GM12872 (cell line): ENCODE results near the gene UCHL5.

Source experiments
- TF ChIP-seq, protein P1 (sequence below): IDR thresholded peaks from 3 replicates; pipeline ENCODE4 v1.5.1; 2011; ENCODE audit warnings: low read depth, mild to moderate bottlenecking, low read length, moderate library complexity; ENCODE audit not compliant: insufficient read depth

The UCHL5 gene

DNA sequence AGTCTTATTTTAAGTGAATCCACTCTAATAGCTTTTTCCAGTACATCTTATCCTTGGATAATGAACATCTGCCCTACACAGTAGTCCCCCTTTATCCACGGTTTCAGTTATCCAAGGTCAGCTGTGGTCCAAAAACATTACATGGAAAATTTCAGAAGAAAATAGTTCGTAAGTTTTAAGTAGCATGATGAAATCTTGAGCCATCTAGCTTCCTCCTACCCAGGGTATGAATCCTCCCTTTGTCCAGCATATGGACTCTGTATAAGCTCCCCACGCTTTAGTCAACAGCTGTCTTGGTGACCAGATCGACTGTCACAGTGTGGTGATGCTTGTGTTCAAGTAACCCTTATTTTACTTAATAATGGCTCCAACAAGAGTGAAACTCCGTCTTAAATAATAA, 43.5 kb upstream of the UCHL5 start:
- TF ChIP-seq, protein P1, sequence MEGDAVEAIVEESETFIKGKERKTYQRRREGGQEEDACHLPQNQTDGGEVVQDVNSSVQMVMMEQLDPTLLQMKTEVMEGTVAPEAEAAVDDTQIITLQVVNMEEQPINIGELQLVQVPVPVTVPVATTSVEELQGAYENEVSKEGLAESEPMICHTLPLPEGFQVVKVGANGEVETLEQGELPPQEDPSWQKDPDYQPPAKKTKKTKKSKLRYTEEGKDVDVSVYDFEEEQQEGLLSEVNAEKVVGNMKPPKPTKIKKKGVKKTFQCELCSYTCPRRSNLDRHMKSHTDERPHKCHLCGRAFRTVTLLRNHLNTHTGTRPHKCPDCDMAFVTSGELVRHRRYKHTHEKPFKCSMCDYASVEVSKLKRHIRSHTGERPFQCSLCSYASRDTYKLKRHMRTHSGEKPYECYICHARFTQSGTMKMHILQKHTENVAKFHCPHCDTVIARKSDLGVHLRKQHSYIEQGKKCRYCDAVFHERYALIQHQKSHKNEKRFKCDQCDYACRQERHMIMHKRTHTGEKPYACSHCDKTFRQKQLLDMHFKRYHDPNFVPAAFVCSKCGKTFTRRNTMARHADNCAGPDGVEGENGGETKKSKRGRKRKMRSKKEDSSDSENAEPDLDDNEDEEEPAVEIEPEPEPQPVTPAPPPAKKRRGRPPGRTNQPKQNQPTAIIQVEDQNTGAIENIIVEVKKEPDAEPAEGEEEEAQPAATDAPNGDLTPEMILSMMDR = no peak

DNA sequence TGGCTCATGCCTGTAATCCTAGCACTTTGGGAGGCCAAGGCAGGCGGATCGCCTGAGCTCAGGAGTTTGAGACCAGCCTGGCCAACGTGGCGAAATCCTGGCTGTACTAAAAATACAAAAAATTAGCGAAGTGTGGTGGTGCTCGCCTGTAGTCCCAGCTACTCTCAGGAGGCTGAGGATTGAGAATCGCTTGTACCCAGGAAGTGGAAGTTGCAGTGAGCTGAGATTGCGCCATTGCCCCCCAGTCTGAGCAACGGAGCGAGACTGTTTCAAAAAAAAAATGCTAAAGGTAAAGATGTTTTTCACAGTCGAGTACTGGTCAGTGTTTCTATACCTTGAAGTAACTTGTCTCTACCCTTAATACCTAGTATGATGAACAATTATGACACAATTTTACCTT, 35.0 kb upstream of the UCHL5 start:
- TF ChIP-seq, protein P1 = no peak

DNA sequence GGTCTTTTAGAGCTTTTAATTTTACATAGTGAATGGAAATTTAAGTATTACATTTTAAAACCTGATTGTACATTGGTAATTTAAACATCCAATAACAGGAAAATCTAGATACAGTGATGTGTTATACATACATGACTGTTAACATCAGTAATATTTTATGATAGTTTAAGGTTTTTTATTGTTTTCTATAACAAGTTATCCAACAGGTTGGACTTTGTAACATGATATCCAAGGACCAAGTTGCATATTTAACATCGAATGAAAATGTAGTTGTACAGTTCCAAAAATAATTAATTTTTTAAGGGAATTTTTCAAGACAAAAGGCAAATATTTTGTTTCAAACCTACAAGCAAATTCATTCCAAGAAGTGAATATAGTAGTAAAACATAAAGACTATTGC, 31.7 kb upstream of the UCHL5 start:
- TF ChIP-seq, protein P1 = no peak

DNA sequence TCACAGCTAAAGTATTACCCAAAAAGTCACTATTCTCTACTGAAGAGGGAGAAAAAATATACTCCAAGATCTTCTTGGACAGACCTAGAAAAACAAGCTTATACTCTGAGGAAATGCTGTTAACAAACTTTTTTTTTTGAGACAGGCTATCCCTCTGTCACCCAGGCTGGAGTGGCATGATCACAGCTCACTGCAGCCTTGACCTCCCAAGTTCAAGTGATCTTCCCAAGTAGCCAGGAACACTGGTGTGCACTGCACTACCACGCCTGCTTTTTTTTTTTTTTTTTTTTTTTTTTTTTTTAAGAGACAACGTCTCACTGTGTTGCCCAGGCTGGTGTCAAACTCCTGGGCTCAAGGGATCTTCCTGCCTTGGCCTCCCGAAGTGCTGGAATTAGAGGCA, 28.7 kb upstream of the UCHL5 start:
- TF ChIP-seq, protein P1 = no peak

DNA sequence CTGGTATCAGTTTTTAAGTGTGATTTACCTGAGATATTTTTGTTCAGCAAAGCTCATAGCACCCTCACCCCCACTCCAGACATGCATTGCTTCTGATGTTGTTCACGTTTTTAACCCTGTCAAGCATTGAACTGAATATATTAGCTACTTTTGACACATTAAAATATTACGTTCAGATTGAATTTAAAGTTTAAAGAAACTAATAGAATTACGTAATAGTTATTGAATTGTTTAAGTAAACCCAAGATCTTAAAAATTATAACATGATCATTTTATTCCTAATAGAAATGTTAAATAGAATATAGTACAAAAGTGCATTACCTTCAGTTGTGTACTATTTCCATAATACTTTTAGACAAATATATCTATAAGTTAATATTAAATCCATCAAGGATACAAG, 27.2 kb upstream of the UCHL5 start:
- TF ChIP-seq, protein P1 = no peak

DNA sequence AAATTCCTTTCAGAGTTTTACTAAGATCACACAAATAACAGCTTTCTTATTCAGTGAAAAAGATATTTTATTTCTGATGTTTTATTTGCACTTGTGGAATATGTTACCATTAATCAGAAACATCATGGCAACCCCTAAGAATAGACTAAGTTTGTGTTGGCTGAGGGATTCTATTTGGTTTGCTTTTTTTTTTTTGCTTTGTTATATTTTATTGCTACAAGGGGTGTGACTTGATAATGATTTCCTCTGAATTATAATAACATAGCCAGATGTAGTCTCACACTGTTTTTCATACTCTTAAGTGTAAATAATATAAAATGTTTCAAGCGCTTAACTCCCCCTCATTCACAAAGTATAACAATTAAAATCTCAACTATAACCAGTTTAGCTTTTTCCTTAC, 26.1 kb upstream of the UCHL5 start:
- TF ChIP-seq, protein P1 = no peak

DNA sequence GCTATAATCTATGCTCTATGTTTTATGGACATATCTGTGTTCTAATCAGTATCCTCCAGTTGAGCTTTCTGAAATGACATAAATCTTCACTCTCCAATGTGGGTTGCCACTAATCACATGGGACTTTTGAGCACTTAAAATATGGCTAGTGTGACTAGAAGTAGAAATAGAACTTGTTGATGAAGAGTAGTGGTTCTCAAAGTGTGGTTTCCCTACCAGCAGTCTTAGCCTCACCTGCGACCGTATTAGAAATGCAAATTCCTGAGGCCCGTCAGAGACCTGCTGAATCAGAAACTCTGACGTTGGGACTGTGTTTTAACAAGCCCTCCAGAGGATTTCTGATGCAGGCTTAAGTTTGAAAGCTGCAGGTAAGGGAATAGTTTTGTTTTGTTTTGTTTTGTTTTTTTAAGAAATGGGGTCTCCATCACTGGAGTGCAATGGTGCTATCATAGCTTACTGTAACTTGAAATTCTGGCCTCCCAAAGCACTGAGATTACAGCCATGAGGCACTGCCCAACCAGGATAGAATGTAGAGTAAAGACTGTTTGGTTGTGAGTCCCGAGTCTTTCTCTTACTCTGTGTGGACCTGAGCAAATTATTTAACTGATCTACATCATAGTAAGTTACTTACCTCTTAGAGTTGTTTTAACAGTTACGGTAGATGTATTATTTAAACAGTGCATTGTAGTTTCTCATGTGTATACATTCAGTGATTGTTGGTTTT, 24.4 kb upstream of the UCHL5 start:
- TF ChIP-seq, protein P1 = no peak

DNA sequence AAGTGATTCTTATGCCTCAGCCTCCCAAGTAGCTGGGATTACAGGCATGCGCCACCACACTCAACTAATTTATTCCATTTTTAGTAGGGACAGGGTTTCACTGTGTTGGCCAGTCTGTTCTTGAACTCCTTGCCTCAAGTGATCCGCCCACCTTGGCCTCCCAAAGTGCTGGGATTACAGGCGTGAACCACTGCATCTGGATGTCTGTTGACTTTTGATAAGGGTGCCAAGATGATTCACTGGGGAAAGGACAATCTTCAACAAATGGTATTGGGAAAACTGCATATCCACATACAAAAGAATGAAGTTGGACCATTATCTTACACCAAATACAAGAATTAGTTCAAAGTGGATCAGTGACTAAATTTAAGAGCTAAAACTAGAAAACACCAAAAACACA, 20.0 kb upstream of the UCHL5 start:
- TF ChIP-seq, protein P1 = no peak
